Right atrium auricular region (tissue), 2 donors: ENCODE results near the gene SGPP1. TPM values are rescaled to one million over a fixed set of nuclear protein-coding genes. Genes with fewer than 3 reads are reported as not detected.

Experiments
- DNase-seq: peaks from one replicate; pipeline ENCODE4 v3.0.0-alpha.2; 2019; ENCODE audit warnings: low spot score
- H3K27ac ChIP-seq, 2 donors: fragments of 200-600 bp; sonication (generic); 1 replicate in 1 of 2; 2 replicates in 1 of 2; pipeline ENCODE4 v1.5.1; 2016 to 2019
- H3K27me3 ChIP-seq, 2 donors: fragments of 200-600 bp; sonication (generic); one replicate each; pipeline versions ENCODE4 v1.5.1 to v1.6.0; 2017 to 2019
- H3K36me3 ChIP-seq: fragments of 200-600 bp; sonication (generic); one replicate; pipeline ENCODE4 v1.5.1; 2016
- H3K4me1 ChIP-seq, 2 donors: fragments of 200-600 bp; sonication (generic); one replicate each; pipeline versions ENCODE4 v1.5.1 to v1.6.0; 2017 to 2019
- H3K4me3 ChIP-seq, 2 donors: fragments of 200-600 bp; sonication (generic); 1 replicate in 1 of 2; 2 replicates in 1 of 2; pipeline ENCODE4 v1.5.1; 2017 to 2019; ENCODE audit warnings: mild to moderate bottlenecking in 1 of 2, moderate library complexity in 1 of 2
- H3K9me3 ChIP-seq, 2 donors: fragments of 200-600 bp; sonication (generic); one replicate each; pipeline ENCODE4 v1.5.1; 2019
- total RNA-seq, 2 donors: library from RNA; depleted of rRNA; stranded (reverse); fragments of >200 nt; gene quantifications; one replicate each; pipeline ENCODE4 v1.1.0, GENCODE V29; 2016
- TF ChIP-seq, protein P1 (sequence below), 2 donors: fragments of 200-600 bp; sonication (generic); IDR thresholded peaks; one replicate each; pipeline ENCODE4 v1.5.1; 2019; ENCODE audit warnings: antibody characterized with exemption in 2 of 2

SGPP1 gene
- total RNA-seq, 2 donors from 2014 or later, result 9.1 to 9.3 TPM

DNA sequence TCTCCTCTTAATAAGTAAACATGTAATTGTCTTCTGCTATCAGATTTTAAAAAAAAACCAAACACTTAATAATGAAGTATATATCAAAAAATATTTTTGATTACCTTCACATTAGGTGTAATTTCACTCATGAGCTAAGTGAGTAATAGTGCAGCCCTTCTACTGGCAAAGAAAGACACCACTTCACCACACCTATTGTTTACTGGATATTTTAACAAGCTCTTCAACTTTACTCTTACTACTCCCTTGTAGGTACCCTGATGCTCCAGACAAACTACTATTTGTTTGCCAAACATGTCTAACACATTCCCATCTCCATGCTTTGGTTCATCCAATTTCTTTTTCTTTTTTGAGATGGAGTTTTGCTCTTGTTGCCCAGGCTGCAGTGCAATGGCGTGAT is 49.3 kb downstream of the SGPP1 start:
- Histone ChIP-seq H3K27ac (no peak overlapping the region), H3K4me3 (no peak overlapping the region)
- no peak for DNase-seq

DNA sequence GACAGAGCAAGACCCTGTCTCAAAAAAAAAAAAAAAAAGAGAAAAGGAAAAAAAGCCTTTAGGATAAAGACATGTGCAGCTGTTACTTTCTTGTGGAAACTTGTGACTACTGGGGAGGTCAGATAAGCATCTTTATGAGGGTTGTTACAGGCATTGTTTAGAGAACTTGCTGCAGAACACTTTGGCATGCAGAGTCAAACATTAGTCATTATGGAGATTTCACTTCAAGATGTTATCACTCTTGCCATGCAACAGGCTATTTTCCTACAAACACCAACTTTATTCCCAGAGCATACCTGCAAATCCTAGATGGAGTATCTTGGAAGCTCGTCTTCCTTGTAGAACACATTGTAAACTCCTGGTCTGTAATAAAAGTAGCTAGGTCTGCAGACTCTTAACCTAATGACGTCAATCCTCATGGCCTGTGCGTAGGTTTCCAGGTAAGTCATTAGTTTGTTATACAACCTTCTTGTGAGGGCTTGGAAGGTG is 49.9 kb downstream of the SGPP1 start:
- Histone ChIP-seq H3K4me1 (no peaks in the 10 kb centered on the region), H3K27ac (no peak overlapping the region), H3K9me3 (no peaks in the 10 kb centered on the region), H3K27me3 (no peaks in the 10 kb centered on the region), H3K36me3 (no peaks in the 10 kb centered on the region), H3K4me3 (no peak overlapping the region)
- no peak for DNase-seq
- TF ChIP-seq, protein P1, sequence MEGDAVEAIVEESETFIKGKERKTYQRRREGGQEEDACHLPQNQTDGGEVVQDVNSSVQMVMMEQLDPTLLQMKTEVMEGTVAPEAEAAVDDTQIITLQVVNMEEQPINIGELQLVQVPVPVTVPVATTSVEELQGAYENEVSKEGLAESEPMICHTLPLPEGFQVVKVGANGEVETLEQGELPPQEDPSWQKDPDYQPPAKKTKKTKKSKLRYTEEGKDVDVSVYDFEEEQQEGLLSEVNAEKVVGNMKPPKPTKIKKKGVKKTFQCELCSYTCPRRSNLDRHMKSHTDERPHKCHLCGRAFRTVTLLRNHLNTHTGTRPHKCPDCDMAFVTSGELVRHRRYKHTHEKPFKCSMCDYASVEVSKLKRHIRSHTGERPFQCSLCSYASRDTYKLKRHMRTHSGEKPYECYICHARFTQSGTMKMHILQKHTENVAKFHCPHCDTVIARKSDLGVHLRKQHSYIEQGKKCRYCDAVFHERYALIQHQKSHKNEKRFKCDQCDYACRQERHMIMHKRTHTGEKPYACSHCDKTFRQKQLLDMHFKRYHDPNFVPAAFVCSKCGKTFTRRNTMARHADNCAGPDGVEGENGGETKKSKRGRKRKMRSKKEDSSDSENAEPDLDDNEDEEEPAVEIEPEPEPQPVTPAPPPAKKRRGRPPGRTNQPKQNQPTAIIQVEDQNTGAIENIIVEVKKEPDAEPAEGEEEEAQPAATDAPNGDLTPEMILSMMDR (IDR thresholded peaks at IDR 0.05), result no peak

More for the DNA sequence above, 49.3 kb downstream of the SGPP1 start:
- no peaks in the 10 kb centered on the region for H3K36me3 ChIP-seq
- TF ChIP-seq, protein P1 (IDR thresholded peaks at IDR 0.05), result no peak
- H3K27me3 ChIP-seq, result no peaks in the 10 kb centered on the region
- H3K9me3 ChIP-seq, result no peaks in the 10 kb centered on the region
- no peaks in the 10 kb centered on the region for H3K4me1 ChIP-seq

DNA sequence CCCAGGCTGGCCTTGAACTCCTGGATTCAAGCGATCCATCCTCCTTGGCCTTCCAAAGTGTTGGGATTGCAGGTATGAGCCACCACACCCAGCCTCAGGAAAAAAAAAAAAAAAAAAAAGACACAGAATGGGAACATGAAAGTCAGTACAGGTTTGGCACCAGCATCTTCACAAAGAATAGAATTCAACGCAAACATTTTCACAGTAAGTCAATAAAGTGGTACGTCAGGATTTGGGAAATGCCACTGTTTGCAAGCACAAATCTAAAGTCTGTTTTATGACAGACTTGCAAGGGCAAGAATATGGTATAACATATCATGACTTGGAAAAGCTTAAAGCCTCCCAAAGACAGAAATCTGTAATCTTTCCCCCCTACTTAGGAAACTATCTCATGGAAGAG is 51.2 kb downstream of the SGPP1 start:
- Histone ChIP-seq H3K27me3 (no peaks in the 10 kb centered on the region), H3K36me3 (no peaks in the 10 kb centered on the region), H3K4me3 (no peak overlapping the region), H3K4me1 (no peaks in the 10 kb centered on the region), H3K27ac (no peak overlapping the region), H3K9me3 (no peaks in the 10 kb centered on the region)
- DNase-seq, result no peak
- TF ChIP-seq, protein P1 (IDR thresholded peaks at IDR 0.05), result no peak

DNA sequence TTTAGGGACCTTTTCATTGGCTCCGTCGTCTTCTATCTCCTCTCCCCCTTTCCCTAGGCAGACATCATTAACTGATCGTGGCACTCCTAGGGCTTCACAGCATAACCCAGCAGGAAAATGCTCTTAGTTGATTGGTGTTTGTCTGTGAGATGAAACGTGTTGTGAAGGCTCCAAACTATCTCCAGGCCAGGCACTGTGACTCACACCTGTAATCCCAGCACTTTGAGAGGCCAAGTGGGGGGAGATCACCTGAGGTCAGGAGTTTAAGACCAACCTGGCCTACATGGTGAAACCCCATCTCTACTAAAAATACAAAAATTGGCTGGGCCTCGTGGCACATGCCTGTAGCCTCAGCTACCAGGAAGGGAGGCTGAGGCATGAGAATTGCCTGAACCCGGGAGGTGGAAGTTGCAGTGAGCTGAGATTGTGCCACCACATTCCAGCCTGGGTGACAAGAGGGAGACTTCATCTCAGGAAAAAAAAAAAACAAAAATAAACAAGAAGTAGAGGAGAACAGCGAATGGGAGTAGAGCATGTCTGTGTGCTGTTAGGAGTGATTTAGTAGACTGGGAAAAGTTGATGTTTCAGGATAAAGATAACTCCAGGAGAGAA is 53.9 kb downstream of the SGPP1 start:
- no peaks in the 10 kb centered on the region for H3K36me3 ChIP-seq
- TF ChIP-seq, protein P1 (IDR thresholded peaks at IDR 0.05), result no peak
- H3K4me1 ChIP-seq, result no peaks in the 10 kb centered on the region
- no peak for DNase-seq
- no peak overlapping the region for H3K27ac ChIP-seq
- H3K27me3 ChIP-seq, result no peaks in the 10 kb centered on the region
- no peak overlapping the region for H3K4me3 ChIP-seq
- no peaks in the 10 kb centered on the region for H3K9me3 ChIP-seq

DNA sequence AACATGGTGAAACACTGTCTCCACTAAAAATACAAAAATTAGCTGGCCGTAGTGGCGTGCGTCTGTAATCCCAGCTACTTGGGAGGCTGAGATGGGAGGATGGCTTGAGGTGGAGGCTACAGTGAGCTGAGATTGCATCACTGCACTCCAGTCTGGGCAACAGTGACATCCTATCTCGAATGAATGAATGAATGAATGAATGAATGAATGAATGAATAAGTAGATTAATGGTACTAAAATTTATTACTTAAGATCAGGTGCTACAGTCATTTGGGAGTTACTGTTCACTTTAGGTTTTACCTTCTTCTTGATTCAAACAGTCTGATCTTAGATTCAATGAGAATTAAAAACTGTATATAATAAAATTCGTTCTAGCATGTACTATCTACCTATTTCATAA is 54.6 kb downstream of the SGPP1 start:
- Histone ChIP-seq H3K9me3 (no peaks in the 10 kb centered on the region), H3K4me1 (no peaks in the 10 kb centered on the region), H3K4me3 (no peak overlapping the region), H3K27me3 (no peaks in the 10 kb centered on the region), H3K27ac (no peak overlapping the region), H3K36me3 (no peaks in the 10 kb centered on the region)
- DNase-seq, result no peak
- TF ChIP-seq, protein P1 (IDR thresholded peaks at IDR 0.05), result no peak
